Thyroid gland (tissue), 4 donors: ENCODE results near the gene PODNL1. TPM values are rescaled to one million over a fixed set of nuclear protein-coding genes. Genes with fewer than 3 reads are reported as not detected.
A peak's percentile ranks its signal among the peaks of the same experiment; 100 is the strongest.

Source experiments
- DNase-seq, 2 donors: peaks; one replicate each; pipeline ENCODE4 v3.0.0-alpha.2; 2019
- H3K27ac ChIP-seq, 3 donors: fragments of 200-600 bp; sonication (generic); 1 replicate in 2 of 3; 2 replicates in 1 of 3; pipeline ENCODE4 v1.5.1; 2016 to 2019; ENCODE audit warnings: mild to moderate bottlenecking in 1 of 3, moderate library complexity in 1 of 3
- H3K27me3 ChIP-seq: fragments of 200-600 bp; sonication (generic); one replicate; pipeline ENCODE4 v1.5.1; 2019
- H3K36me3 ChIP-seq, 2 donors: fragments of 200-600 bp; sonication (generic); one replicate each; pipeline ENCODE4 v1.5.1; 2016 to 2019
- H3K4me1 ChIP-seq, 2 donors: fragments of 200-600 bp; sonication (generic); one replicate each; pipeline ENCODE4 v1.5.1; 2017 to 2019
- H3K4me3 ChIP-seq, 3 donors: fragments of 200-600 bp; sonication (generic); replicated peaks in 1 of 3; 1 replicate in 2 of 3; 2 replicates in 1 of 3; pipeline ENCODE4 v1.5.1; 2016; ENCODE audit warnings: mild to moderate bottlenecking in 1 of 3
- H3K9me3 ChIP-seq: fragments of 200-600 bp; sonication (generic); one replicate; pipeline ENCODE4 v1.5.1; 2017
- POLR2A ChIP-seq, 2 donors: fragments of 450-650 bp; IDR thresholded peaks; one replicate each; pipeline ENCODE4 v1.6.1; 2017; ENCODE audit warnings: antibody characterized with exemption in 2 of 2, mild to moderate bottlenecking in 2 of 2, moderate library complexity in 1 of 2
- WGBS, 2 donors: methylation state at CpG; one replicate each; pipeline ENCODE4 v1.1.5; 2017; 5-methylcytosine and 5-hydroxymethylcytosine counted together
- intact Hi-C: fragments of 100-400 bp; cut with DNase I; formaldehyde crosslinking; loops from one replicate; pipeline ENCODE4 v1.15.1; 2023
- total RNA-seq, 4 donors: library from RNA; depleted of rRNA; stranded (reverse); fragments of >200 nt; gene quantifications; one replicate each; pipeline ENCODE4 v1.2.3, GENCODE V29; 2016
- TF ChIP-seq, protein P1 (sequence below), 6 experiments: fragments of 200-600 bp in 3 of 6; fragments of 450-650 bp in 3 of 6; sonication (generic) in 3 of 6; IDR thresholded peaks; one replicate each; pipeline ENCODE4 v1.5.1; 2016 to 2019; ENCODE audit warnings: antibody characterized with exemption in 6 of 6, mild to moderate bottlenecking in 2 of 6, inconsistent platforms in 1 of 6, moderate library complexity in 1 of 6

PODNL1 gene
- total RNA-seq, 4 donors from 2014 or later = 0.40 to 1.4 (median 0.63) TPM; not detected in 1

DNA sequence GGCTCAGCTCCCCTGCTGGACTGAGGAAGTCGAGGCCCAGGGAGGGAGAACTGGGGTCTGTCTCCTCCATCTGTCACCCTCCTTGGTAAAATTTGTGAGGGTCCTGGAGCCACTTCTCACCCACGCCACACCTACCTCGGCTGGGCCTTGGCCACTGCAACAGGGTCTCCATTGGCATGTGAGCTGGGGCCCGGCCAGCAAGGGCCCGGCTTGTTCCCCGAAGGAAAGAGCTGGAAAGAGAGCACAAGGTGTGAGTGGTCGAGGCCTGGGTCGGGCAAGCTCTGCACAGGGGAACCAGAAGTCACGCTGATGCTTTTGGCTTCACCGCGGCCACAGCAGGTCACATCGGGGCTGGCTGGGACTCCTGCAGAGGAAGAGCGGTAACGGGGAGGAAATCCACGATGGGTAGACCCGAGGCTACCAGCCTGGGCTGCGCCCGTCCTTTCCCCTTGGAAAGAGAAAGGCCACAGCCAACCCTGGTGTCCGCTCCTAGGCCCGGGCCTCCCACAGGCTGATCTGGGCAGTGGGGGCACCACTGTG is 52.3 kb downstream of the PODNL1 start:
- no peak overlapping the region for H3K27ac ChIP-seq
- 86 to 90% methylated on average over 20 of the region's 20 CpGs for WGBS, 2 donors
- no peak for DNase-seq
- H3K36me3 ChIP-seq = no peaks in the 10 kb centered on the region
- TF ChIP-seq POLR2A (IDR thresholded peaks at IDR 0.05) = no peak
- TF ChIP-seq, protein P1, sequence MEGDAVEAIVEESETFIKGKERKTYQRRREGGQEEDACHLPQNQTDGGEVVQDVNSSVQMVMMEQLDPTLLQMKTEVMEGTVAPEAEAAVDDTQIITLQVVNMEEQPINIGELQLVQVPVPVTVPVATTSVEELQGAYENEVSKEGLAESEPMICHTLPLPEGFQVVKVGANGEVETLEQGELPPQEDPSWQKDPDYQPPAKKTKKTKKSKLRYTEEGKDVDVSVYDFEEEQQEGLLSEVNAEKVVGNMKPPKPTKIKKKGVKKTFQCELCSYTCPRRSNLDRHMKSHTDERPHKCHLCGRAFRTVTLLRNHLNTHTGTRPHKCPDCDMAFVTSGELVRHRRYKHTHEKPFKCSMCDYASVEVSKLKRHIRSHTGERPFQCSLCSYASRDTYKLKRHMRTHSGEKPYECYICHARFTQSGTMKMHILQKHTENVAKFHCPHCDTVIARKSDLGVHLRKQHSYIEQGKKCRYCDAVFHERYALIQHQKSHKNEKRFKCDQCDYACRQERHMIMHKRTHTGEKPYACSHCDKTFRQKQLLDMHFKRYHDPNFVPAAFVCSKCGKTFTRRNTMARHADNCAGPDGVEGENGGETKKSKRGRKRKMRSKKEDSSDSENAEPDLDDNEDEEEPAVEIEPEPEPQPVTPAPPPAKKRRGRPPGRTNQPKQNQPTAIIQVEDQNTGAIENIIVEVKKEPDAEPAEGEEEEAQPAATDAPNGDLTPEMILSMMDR (IDR thresholded peaks at IDR 0.05) = no peak
- H3K27me3 ChIP-seq = no peaks in the 10 kb centered on the region
- H3K4me3 ChIP-seq = no peak overlapping the region
- intact Hi-C loops = no loop called here
- peaks cover 0 to 25% of the 10 kb centered on the region in 2 donors for H3K4me1 ChIP-seq
- H3K9me3 ChIP-seq = no peaks in the 10 kb centered on the region

DNA sequence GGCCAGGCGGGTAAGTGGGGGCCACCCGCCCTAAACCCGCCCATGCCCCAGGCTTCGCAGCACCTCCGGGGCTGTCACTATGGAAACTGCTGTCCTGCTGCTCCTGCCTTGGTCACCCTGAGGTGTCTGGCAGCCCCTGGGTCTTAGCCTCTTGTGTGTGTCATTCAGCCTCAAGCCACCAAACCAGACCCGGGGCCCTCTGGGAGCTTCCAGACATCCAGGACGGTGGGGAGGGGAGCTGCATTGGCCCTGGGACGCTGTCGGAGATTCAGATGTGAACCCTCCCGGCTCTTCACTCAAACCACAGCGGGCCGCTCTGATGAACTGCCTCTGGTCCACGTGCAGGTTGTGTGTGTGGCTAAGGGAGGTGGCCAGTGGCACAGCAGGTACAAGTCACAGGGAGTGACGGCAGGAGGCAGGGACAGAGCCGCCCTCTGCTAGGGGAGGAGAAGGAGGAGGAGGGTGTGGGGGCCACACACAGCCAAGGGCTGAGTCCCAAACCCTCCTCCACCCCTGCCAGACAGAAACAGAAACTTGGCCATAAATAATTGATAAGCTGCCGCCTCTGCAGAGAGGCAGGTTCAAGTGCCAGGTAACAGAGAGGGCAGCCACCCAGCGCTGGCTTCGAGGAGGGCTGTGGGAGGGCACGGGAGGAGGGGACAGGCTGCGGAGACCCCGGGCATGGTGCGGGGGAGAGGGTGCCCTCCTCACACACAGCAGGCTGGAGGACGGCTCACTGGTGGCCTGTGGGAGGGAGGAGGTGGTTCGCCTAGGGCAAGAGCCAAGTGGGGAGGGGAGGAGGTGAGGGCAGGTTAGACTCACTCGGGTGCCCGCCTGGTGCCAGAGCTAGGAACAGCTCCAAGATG is 53.3 kb downstream of the PODNL1 start:
- Histone ChIP-seq H3K27ac (no peak overlapping the region), H3K36me3 (no peaks in the 10 kb centered on the region), H3K4me3 (peak overlapping the region in 1 of 3 donors; percentile 10), H3K4me1 (peaks cover 6 to 32% of the 10 kb centered on the region in 2 donors), H3K27me3 (no peaks in the 10 kb centered on the region), H3K9me3 (no peaks in the 10 kb centered on the region)
- DNase-seq = peak; percentile 67 to 73
- 41 to 46% methylated on average over 24 to 25 of the region's 26 CpGs for WGBS, 2 donors
- TF ChIP-seq POLR2A (IDR thresholded peaks at IDR 0.05) = no peak
- TF ChIP-seq, protein P1 (IDR thresholded peaks at IDR 0.05) = peak in 1 of 6 experiments; percentile 27
- intact Hi-C loops = no loop called here

DNA sequence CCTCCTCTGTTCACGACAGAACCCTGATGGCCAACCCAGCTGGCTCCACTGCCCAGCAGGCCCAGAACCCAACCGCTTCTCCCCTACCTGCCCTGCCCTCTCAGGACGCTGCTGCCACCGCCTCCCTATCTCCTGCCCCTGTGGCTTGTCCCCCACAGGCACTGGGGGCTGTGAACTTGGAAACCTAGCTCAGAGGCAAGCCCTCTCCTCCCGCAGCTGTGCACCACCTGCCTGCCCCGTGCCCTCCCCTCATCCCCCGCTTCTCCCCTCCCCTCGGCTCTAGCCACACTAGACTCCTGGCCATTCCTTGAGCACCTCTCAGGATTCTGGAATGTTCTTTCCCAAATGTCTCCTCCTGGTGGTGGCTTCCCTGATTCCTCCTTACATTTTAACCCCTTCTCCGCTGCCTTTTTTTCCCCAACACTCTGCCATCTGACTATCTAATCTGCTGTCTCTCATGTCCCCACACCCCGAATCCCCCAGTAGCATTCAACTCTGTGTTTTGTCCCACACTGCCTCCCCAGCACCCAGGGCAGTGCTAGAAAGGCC is 54.6 kb downstream of the PODNL1 start:
- TF ChIP-seq, protein P1 (IDR thresholded peaks at IDR 0.05) = no peak
- TF ChIP-seq POLR2A (IDR thresholded peaks at IDR 0.05) = no peak
- intact Hi-C loops = no loop called here
- peaks cover 6 to 35% of the 10 kb centered on the region in 2 donors for H3K4me1 ChIP-seq
- H3K9me3 ChIP-seq = no peaks in the 10 kb centered on the region
- H3K36me3 ChIP-seq = no peaks in the 10 kb centered on the region
- H3K27me3 ChIP-seq = no peaks in the 10 kb centered on the region
- no peak for DNase-seq
- H3K27ac ChIP-seq = no peak overlapping the region
- no peak overlapping the region for H3K4me3 ChIP-seq
- WGBS, 2 donors = 85% methylated on average over 10 of the region's 10 CpGs

DNA sequence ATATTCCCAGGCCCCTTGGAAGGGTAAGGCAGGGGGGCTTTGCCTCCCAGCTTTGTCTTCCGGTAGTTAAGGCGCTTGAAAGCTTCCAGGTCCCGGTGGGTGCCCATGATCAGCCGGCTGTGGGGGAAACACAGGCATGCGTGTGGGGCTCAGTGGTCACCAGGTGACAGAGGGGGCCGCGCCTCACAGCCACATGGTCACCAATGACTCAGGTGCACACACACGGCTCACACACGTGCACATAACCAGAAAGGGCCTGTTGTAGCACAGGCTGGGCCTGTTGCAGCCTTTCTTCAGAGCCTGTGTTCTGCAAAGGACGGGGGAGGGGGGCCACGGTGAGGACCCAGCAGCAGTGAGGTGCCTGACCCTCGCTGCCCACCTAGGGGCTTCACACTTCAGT is 55.4 kb downstream of the PODNL1 start:
- Histone ChIP-seq H3K36me3 (no peaks in the 10 kb centered on the region), H3K27ac (no peak overlapping the region), H3K4me3 (no peak overlapping the region), H3K27me3 (no peaks in the 10 kb centered on the region), H3K9me3 (no peaks in the 10 kb centered on the region), H3K4me1 (peaks cover 6 to 35% of the 10 kb centered on the region in 2 donors)
- no peak for DNase-seq
- intact Hi-C loops = no loop called here
- TF ChIP-seq POLR2A (IDR thresholded peaks at IDR 0.05) = no peak
- TF ChIP-seq, protein P1 (IDR thresholded peaks at IDR 0.05) = no peak
- WGBS, 2 donors = 89 to 98% methylated on average over 5 to 9 of the region's 12 CpGs

DNA sequence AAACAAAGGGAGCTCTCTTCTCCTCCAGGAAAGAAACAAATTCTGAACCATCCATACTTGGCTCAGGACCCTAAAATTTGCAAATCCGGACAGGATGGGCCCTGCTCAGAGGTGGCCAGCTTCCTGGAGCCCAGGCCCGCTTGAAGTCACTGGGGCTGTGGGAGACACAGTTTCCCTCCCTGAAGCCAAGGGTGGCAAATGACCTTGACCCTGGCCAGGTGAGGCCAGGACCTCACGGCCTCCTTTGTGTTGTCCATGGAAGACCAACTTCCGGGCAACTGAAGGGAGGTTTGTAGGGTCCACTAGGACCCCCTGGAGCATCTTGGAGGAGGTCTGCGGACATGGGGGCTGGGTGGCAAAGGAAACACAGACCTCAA is 55.8 kb downstream of the PODNL1 start:
- intact Hi-C loops = no loop called here
- WGBS, 2 donors = 85 to 88% methylated on average over 2 to 4 of the region's 5 CpGs
- no peak for DNase-seq
- H3K4me3 ChIP-seq = no peak overlapping the region
- H3K4me1 ChIP-seq = peaks cover 6 to 35% of the 10 kb centered on the region in 2 donors
- TF ChIP-seq, protein P1 (IDR thresholded peaks at IDR 0.05) = no peak
- no peak for TF ChIP-seq POLR2A (IDR thresholded peaks at IDR 0.05)
- H3K9me3 ChIP-seq = no peaks in the 10 kb centered on the region
- no peak overlapping the region for H3K27ac ChIP-seq
- no peaks in the 10 kb centered on the region for H3K27me3 ChIP-seq
- no peaks in the 10 kb centered on the region for H3K36me3 ChIP-seq
